Testis (tissue), 2 donors: Measurements from ENCODE around the gene HSF2BP.

ENCODE experiments used
- POLR2A ChIP-seq: fragments of 450-650 bp; IDR thresholded peaks from one replicate; pipeline ENCODE4 v1.6.1; 2017; ENCODE audit warnings: antibody characterized with exemption, mild to moderate bottlenecking, moderate library complexity
- TF ChIP-seq, protein P1 (sequence below), 3 experiments: fragments of 450-650 bp in 2 of 3; fragments of 200-600 bp in 1 of 3; sonication (generic) in 1 of 3; IDR thresholded peaks; one replicate each; pipeline ENCODE4 v1.5.1; 2016 to 2019; ENCODE audit warnings: antibody characterized with exemption in 3 of 3, mild to moderate bottlenecking in 2 of 3, moderate library complexity in 1 of 3

DNA sequence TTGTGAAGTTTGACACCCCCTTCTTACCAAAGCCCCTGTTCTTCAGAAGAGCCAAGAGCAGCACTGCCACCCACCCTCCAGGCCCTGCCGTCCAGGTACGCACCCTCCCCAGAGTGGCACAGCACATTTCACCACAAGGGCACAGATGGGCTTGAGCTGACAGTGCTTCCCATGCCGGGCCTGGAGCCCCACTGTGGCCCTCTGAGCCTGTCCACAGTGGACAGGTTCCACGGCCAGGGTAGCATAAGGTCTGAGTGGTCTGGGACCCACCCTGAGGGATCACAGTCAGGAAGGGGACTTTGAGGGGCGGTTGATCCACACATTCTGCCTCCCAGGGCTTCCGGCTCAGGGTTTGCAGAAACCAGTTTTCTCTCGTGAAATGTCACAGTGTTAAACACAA is 31.1 kb upstream of the HSF2BP start:
- TF ChIP-seq POLR2A = no peak
- TF ChIP-seq, protein P1, sequence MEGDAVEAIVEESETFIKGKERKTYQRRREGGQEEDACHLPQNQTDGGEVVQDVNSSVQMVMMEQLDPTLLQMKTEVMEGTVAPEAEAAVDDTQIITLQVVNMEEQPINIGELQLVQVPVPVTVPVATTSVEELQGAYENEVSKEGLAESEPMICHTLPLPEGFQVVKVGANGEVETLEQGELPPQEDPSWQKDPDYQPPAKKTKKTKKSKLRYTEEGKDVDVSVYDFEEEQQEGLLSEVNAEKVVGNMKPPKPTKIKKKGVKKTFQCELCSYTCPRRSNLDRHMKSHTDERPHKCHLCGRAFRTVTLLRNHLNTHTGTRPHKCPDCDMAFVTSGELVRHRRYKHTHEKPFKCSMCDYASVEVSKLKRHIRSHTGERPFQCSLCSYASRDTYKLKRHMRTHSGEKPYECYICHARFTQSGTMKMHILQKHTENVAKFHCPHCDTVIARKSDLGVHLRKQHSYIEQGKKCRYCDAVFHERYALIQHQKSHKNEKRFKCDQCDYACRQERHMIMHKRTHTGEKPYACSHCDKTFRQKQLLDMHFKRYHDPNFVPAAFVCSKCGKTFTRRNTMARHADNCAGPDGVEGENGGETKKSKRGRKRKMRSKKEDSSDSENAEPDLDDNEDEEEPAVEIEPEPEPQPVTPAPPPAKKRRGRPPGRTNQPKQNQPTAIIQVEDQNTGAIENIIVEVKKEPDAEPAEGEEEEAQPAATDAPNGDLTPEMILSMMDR (IDR thresholded peaks at IDR 0.05) = no peak
